NCI-H748 treated with DMSO at 0.1 percent for 48 hours (cell line): ENCODE data around the gene FBXO24.
A peak's percentile ranks its signal among the peaks of the same experiment; 100 is the strongest.

Source experiments
- DNase-seq: peaks from one replicate; lab custom pipeline; 2025; lab: John Stamatoyannopoulos, UW

FBXO24 gene

DNA sequence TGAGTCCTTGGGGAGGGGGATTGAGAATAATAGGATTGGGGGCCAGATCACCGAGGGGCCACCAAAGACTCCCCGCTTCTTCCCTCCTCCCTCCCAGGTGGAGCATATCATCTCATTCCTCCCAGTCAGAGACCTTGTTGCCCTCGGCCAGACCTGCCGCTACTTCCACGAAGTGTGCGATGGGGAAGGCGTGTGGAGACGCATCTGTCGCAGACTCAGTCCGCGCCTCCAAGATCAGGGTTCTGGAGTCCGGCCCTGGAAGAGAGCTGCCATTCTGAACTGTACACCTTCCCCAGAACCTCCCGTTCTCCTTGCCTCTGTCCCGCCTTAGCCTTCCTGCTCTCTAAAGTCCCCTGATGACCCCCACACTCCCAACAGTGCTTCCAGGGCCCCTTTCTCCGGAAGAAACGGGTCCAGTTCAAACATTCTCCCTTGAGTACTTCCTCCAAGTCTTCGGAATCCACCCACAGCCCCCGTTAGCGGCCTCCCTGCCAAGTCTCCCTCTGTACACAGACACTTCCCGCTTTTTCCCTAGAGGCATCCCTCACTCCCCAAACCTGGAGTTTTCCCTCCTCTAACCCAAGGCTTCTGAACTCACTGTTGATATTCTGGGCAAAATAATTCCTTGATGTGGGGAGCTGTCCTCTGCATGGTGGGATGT lies 4.1 kb downstream of the FBXO24 start:
- DNase-seq: no peak

DNA sequence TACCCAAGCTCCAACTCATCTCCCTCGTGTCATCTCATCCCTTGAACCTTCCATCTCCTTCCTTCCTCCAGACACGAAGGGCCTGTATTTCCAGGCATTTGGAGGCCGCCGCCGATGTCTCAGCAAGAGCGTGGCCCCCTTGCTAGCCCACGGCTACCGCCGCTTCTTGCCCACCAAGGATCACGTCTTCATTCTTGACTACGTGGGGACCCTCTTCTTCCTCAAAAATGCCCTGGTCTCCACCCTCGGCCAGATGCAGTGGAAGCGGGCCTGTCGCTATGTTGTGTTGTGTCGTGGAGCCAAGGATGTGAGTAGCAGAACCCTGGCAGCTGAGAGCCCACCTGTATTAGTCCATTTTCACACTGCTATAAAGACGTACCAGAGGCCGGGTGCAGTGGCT lies 5.5 kb downstream of the FBXO24 start:
- no peak for DNase-seq

DNA sequence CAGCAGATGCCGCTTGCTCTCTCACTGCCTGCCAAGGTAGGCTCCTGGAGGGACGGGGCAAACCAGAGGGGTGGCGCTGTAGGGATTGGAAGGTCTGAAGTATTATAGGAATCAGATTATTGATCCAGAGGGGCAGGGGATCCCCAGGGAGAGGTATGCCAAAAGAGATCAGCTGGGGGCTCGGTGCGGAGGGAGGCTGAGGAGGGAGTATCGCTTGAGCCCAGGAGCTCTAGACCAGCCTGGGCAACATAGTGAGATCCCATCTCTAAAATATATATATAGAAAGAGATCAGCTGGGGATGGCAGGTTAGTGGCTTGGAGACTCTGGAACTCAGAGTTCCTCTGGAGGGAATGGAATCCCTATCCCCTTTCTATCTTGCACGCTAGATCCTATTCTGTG lies 9.1 kb downstream of the FBXO24 start:
- DNase-seq: no peak

DNA sequence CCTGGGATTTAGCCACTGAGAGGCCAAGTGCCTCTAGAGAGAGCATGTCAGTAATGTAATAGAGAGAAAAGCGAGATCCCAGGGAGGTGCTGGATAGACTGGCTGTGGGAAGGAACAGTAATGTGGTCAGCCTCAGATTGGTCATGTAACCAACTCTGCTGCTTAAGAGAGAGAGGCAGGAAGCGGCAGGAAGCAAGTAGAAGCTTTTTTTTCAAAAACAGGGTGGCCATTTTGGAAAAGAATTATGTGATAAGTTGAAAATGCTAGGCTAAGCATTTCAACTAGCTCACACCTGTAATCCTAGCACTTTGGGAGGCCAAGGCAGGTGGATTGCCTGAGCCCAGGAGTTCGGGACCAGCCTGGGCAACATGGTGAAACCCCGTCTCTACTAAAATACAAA lies 12.3 kb downstream of the FBXO24 start:
- DNase-seq: no peak

DNA sequence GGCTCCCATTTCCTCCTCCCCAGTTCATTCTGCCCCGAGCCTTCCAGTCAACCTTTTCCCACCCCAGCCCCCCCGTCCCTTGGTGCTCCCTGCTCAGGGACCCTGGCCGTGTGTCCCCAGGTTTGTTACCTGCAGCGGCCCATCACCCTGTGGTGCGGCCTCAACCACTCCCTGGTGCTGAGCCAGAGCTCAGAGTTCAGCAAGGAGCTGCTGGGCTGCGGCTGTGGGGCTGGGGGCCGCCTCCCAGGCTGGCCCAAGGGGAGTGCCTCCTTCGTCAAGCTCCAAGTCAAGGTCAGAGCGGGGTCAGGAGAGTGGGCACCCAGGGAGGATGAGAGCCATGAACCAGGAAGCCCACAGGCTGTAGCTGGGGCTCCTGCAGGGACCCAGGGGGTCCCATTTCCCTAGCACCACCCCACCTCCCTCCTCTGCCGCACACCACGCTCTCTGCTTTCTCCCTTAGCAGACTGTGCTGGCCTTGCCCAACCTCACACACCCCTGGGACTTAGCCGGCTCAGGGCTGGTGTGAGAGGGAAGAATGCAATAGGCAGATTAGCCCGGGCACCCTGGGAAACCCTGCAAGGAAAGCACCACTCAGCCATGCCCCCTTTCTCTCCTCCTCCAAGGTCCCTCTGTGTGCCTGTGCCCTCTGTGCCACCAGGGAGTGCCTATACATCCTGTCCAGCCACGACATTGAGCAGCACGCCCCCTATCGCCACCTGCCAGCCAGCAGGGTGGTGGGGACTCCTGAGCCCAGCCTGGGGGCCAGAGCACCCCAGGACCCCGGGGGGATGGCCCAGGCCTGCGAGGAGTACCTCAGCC lies 14.0 kb downstream of the FBXO24 start:
- DNase-seq: no peak

DNA sequence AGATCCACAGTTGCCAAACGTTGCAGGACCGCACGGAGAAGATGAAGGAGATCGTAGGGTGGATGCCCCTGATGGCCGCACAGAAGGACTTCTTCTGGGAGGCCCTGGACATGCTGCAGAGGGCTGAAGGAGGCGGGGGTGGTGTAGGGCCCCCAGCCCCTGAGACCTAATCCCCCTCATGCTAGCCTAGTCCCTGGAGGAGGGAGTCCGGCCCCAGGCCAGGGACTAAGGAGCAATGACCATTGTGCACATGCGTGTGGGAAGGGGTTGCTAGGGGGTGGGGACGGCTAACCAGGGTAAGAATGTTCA lies 14.6 kb downstream of the FBXO24 start:
- DNase-seq: no peak

DNA sequence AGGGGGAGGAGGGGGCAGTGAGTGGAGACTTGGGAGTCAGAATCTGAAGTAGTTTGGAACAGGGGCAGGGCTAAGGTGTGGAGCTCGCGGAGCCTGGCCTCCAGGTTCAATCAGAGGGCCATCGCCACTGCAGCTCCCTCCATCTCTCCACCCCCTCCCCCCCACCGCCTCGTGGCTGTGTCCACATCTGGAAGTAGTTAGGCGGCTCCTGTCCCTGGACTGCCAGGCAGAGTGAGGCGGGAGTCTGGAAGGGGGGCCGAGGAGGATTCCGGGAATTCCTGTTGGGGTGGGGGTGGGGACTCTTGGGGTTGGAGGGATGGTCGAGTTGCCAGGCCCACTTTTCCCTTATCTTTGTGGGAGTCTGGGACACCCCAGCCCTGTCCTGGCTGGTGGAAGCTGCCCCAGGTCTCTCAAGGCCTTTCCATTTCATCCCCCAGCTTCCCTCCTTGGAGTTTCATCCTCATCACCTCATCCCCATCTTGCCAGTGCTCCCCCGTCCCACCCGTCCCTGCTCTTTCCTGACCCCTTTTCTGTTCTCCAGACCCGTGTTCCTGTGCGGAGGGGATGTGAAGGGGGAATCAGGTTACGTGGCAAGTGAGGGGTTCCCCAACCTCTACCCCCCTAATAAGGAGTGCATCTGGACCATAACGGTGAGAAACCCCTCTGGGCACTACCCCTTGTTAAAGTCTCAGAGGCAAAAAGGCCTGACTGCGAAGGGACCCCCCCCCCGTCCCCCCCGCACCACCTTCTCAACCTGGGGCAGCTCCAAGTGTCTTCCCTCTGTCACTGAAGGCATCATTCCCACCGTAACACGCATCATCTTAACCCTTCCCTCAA lies 17.0 kb downstream of the FBXO24 start:
- no peak for DNase-seq

DNA sequence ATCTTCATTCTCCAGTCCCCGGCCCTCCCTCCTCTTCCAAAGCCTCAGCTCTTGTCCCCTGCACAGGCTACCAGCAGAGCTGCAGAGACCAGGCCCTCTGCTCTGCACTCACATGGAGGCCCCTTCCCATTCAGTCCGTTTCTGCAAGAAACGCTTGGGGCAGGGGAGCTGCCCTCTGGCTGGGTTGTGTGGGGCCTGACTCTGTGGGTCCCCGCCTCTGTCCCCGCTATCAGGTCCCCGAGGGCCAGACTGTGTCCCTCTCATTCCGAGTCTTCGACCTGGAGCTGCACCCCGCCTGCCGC lies 17.5 kb downstream of the FBXO24 start:
- no peak for DNase-seq

DNA sequence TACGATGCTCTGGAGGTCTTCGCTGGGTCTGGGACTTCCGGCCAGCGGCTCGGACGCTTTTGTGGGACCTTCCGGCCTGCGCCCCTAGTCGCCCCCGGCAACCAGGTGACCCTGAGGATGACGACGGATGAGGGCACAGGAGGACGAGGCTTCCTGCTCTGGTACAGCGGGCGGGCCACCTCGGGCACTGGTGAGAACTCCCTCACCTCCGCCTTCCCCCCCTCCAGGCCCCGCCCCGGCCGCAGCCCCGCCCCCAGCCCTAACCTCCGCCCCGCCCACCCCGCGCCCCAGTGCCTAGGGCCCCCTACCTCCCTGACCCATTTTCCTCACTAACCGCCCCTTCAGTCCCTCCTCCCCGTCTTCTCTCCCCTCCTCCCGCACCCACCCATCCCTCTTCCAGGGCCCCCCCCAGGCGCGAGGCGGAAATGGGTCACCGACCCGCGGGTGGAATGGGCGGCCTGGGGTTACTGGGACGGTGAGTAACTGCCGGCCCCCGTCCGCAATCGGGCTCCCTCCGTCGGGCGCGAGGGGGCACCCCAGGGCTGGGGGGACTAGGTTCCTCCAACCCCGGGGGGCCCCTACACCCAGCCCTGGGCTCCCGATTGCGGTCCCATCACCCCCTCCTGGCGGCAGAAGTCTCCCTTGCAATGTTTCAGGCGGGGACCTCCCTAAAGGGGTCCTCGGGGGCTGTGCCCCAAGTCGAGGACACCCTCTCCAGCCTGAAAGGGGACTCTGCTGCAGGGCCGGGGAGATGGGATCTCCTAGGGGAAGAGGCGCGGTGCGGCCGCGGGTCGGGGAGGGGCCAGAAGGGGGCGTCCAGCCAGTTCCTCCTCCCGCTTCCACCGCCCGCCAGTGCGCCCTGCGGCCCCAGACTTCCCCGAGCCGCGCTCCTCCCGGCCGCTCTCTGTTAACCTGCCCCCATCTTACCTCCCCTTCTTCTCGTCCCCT lies 18.2 kb downstream of the FBXO24 start:
- DNase-seq: peak; percentile 46

DNA sequence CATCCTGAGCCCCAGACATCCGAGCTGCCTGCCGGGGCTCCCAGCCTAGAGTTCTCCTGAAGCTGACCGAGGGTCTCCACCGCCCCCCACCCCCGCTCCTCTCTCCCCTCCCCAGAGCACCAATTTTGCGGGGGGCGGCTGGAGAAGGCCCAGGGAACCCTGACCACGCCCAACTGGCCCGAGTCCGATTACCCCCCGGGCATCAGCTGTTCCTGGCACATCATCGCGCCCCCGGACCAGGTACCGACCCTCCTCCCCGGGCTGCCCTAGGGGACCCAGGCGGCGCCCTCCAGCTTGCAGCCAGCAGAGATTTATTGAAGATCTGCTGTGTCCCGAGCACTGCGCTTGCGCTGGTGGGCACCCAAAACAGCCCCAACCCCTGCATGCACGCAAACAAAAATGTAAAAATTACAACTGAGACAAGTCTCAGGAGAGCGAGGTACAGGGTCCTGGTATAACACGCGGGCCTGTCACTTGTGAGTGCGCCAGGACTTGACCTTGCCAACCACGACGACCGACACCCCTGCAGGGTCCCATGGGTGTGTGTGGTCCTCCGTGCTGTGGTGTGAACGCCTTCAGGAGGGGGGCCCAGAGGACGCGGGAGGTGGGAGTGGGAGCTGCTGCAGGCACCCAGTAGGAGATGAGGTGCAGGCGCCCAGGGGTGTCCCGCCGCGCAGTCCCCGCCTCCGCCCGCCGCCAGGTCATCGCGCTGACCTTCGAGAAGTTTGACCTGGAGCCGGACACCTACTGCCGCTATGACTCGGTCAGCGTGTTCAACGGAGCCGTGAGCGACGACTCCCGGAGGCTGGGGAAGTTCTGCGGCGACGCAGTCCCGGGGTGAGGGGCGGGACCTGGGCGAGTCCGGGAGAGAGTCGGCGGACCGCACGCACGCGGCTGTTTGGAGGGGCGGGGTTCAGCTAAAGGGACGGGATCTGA lies 19.1 kb downstream of the FBXO24 start:
- DNase-seq: no peak

DNA sequence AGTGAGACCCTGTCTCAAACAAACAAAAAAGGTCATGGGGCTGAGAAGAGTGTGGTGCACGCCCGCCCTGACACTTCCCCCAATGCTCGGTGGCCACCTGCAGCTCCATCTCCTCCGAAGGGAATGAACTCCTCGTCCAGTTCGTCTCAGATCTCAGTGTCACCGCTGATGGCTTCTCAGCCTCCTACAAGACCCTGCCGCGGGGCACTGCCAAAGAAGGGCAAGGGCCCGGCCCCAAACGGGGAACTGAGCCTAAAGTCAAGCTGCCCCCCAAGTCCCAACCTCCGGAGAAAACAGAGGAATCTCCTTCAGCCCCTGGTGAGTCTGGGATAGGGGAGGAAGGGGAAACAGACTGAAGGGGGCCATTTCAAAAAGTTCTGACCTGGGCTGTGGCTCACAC lies 20.2 kb downstream of the FBXO24 start:
- no peak for DNase-seq

DNA sequence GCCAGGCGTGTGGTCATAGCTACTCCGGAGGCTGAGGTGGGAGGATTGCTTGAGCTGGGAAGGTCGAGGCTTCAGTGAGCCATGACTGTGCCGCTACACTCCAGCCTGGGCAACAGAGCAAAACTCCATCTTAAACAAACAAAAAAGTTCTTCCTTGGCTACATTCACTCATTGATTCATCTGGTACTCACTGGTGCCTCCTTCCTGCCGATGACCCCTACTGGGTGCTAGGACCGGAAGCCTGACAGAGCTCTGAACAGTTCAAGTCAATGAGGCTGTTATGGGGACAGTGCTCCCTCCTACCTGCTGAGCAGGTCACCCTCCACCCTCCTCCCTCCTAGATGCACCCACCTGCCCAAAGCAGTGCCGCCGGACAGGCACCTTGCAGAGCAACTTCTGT lies 21.0 kb downstream of the FBXO24 start:
- no peak for DNase-seq

DNA sequence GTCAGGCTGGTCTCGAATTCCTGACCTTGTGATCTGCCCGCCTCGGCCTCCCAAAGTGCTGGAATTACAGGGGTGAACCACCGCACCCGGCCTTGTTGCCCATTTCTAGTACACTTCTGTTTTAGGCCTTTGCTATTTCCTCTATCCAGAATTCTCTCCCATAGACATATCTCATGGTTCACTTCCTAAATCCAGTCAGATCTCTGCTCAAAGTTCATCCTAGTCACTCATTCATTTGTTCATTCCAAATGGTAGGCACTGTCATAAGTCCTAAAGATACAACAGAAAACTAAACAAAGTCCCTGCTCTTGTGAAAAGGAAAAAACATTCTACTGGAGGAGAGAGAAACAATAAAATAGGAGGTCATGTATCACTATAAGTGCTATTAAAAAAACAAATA lies 23.8 kb downstream of the FBXO24 start:
- no peak for DNase-seq

DNA sequence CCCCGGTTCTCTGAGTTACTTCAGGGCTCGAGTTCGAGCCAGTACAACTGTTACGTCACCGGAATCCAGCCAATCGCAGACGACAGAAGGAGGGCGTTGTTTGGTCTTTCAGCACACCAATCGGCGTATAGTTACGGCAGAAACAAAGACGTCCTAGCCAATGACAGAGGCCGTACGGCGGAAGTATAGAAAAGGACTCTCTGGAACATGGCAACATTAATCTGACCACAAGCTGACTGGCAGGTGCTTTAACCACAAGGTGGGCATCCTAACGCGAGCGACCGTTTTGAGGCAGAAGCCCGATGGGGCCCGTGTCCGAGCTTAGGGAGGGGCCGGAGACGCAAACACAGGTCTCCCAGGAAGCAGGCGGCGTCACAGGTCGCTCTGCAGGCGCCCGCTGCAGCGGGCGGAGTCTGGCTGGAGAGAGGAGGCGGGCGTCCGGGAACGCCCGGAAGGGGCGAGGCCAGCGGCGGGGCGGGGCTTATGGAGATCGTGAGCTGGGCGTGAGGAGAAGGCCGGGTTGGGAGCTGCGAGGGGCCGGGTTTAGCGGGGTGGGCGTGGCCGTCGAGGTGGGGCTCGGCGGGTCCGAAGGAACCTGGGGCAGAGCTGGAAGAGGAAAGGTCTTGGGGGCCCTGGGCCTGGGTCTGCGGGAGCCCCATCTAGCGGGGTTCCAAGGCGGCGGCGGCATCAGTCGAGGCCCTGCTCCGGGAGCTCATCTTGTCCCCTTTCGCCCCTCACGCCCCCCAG lies 26.0 kb downstream of the FBXO24 start, which contains the start of gene MOSPD3:
MOSPD3 (plus strand) TSS at position 558 of the 747 bp plus-strand sequence. CDS start 252 bp downstream, outside the sequence.
- peak; percentile 98 for DNase-seq

DNA sequence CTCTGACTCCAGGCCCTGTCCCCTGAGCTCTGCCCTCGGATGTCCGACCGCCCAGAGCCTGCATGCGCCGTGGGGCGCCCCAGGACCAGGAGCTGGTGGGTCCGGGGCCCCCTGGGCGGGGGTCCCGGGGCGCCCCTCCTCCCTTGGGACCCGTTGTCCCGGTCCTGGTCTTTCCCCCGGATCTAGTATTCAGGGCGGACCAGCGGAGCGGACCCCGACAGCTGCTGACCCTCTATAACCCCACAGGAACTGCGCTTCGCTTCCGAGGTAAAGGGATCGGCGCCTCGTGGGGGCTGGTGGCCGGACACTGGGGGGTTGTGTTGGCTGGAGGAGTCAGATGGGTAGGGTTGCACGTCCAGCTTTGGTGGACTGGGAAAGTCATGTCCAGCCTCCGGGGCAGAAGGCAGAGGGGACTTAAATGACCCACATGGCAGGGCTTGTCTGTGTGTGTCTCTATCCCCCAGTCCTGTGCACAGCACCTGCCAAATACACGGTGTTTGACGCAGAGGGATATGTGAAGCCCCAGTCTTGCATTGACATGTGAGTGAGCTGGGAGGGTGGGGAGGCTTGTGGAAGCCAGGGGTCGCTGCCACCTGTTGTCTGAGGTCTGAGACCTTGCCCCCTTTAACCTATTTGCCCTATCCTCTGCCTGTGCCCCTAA lies 26.7 kb downstream of the FBXO24 start:
- no peak for DNase-seq

DNA sequence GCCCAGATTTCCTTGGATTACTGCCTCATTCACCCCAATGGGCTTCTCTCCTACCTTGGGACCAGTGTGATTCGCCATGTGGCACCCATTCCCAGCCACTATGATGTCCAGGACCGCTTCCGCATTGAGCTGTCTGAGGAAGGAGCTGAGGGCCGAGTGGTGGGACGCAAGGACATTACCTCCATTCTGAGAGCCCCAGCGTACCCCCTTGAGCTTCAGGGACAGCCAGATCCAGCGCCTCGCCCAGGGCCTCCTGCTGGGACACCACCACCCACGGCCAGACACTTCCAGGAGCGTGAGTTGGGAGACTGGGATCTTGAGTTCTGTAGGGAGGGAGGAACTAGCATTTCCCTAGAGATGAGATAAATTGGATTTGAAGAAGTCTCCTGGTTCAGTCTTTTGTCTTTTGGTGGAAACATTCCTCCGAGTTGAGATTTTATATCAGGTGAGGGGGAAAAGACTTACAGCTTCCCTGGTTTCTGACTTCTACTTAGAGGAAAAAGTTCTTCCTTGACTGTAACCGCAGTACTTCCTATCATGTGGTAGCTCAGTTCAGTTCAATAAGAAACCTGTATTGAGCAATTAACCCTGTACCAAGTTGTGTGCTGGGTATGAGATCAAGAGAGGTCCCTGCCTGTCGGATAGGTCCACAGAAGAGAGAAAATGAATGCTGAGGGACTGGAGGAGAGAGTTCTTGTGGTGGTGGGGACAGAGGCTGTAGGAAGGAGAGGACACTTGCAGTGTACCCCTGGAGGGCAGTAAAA lies 27.5 kb downstream of the FBXO24 start:
- no peak for DNase-seq

DNA sequence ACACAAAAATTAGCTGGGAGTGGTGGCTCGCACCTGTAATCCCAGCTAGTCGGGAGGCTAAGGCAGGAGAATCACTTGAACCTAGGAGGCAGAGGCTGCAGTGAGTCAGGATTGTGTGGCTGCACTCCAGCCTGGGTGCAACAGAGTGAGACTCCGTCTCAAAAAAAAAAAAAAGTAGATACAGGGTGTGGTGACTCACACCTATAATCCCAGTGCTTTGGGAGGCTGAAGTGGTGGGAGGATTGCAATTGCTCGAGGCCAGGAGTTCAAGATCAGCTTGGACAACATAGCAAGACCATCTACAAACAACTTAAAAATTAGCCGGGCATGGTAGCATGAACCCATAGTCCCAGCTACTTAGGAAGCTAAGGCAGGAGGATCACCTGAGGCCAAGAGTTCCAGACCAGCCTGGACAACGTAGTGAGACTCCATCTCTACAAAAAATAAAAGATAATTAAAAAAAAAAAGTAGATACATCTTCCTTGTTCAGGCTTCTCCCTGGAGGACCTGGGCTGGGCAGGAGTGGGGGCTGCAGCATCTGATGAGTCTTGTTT lies 28.3 kb downstream of the FBXO24 start:
- no peak for DNase-seq

DNA sequence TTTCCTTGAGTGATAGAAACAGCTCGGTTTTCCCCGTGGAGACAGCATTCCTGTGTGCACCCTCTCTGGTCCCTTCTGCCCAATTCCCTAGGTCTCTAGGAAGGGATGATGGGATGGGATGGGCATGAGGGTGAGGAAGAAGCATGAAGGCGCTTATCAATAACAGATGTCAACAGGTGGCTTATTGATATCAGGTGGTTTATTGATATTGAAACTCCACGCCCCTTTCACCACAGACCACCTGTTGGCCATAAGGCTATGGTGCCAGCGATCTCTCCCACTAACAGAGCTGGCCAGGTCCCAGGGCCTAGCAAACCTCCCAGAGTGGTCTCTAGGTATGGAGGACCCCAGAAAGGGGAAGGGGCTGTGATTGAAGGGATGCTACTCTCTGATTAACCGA lies 34.1 kb downstream of the FBXO24 start:
- DNase-seq: no peak
